Glutamatergic neuron (in vitro differentiated cells): Measurements from ENCODE around the gene MKLN1. TPM values are rescaled to one million over a fixed set of nuclear protein-coding genes. Genes with fewer than 3 reads are reported as not detected.
A peak's percentile ranks its signal among the peaks of the same experiment; 100 is the strongest.

ENCODE experiments used
- DNase-seq: peaks from one replicate; pipeline ENCODE4 v3.0.0; 2022
- H3K27ac Mint-ChIP-seq: one replicate; pipeline ENCODE4 v1.8.0; 2020; ENCODE audit warnings: mild to moderate bottlenecking, mixed read lengths, inconsistent platforms; ENCODE audit not compliant: unreplicated experiment
- H3K27me3 Mint-ChIP-seq: one replicate; pipeline ENCODE4 v1.8.0; 2020; ENCODE audit warnings: mild to moderate bottlenecking, moderate library complexity, mixed read lengths, inconsistent platforms; ENCODE audit not compliant: unreplicated experiment
- H3K36me3 Mint-ChIP-seq: one replicate; pipeline ENCODE4 v1.8.0; 2020; ENCODE audit warnings: mild to moderate bottlenecking, mixed read lengths, inconsistent platforms; ENCODE audit not compliant: unreplicated experiment
- H3K4me1 Mint-ChIP-seq: one replicate; pipeline ENCODE4 v1.8.0; 2020; ENCODE audit warnings: mild to moderate bottlenecking, low read depth, mixed read lengths, inconsistent platforms; ENCODE audit not compliant: unreplicated experiment
- H3K4me3 Mint-ChIP-seq: one replicate; pipeline ENCODE4 v1.8.0; 2020; ENCODE audit warnings: mild to moderate bottlenecking, mixed read lengths, inconsistent platforms; ENCODE audit not compliant: unreplicated experiment
- H3K9me3 Mint-ChIP-seq: one replicate; pipeline ENCODE4 v1.8.0; 2020; ENCODE audit warnings: mild to moderate bottlenecking, moderate library complexity, mixed read lengths, inconsistent platforms; ENCODE audit not compliant: unreplicated experiment
- total RNA-seq: library from RNA; stranded (reverse); fragmentation: NEBNext Ultra II Directional; extraction: Animal tissue kit (Norgen Biotek cat#: 25700); gene quantifications from one replicate; pipeline ENCODE4 v1.2.1, GENCODE V29; 2021; ENCODE audit not compliant: unreplicated experiment
- TF ChIP-seq, protein P1 (sequence below): fragments of 200-600 bp; sonication (generic); IDR thresholded peaks from one replicate; pipeline ENCODE4 v1.5.0; 2021; ENCODE audit not compliant: partially characterized antibody, unreplicated experiment

The MKLN1 gene
- total RNA-seq, 1 donor from 2014 or later = 36.7 TPM

DNA sequence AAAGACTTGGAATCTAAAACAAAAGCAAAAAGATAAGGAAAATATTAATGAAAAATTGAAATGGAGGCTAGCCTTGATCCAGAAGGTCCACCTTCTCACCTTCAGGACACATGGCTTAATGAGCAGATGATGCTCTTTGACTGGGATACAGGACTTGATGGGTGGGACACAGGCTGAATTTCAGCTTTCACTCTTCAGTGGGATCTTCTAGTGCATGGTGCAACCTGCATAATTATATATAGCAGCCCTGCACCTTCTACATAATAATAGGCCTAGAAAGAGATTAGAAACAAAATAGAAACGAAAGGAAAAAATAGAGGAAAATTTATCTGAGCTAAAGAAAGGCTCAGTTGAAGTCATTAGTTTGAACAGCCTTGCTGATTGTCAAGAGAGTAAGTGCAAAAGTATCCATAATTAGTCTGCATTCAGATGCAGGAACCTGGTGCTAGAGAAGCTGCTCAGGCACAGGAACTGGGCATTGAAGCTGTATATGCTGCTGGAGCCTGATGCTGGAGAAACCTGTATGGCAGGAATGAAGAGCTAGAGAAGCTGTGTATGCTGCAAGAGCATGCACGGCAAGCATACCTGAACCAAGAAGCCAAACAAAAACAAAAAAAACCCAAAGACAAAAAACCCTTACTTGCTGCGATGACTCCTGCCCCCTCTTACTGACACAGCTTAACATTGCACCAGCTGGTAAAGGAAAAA is 19.4 kb downstream of the MKLN1 start:
- Mint-ChIP-seq H3K4me3 (peak overlapping the region; percentile 35), H3K9me3 (no peaks in the 10 kb centered on the region), H3K27ac (peak overlapping the region; percentile 60), H3K36me3 (no peaks in the 10 kb centered on the region), H3K27me3 (peaks cover 2% of the 10 kb centered on the region), H3K4me1 (peaks cover 17% of the 10 kb centered on the region)
- TF ChIP-seq, protein P1, sequence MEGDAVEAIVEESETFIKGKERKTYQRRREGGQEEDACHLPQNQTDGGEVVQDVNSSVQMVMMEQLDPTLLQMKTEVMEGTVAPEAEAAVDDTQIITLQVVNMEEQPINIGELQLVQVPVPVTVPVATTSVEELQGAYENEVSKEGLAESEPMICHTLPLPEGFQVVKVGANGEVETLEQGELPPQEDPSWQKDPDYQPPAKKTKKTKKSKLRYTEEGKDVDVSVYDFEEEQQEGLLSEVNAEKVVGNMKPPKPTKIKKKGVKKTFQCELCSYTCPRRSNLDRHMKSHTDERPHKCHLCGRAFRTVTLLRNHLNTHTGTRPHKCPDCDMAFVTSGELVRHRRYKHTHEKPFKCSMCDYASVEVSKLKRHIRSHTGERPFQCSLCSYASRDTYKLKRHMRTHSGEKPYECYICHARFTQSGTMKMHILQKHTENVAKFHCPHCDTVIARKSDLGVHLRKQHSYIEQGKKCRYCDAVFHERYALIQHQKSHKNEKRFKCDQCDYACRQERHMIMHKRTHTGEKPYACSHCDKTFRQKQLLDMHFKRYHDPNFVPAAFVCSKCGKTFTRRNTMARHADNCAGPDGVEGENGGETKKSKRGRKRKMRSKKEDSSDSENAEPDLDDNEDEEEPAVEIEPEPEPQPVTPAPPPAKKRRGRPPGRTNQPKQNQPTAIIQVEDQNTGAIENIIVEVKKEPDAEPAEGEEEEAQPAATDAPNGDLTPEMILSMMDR = no peak
- no peak for DNase-seq

DNA sequence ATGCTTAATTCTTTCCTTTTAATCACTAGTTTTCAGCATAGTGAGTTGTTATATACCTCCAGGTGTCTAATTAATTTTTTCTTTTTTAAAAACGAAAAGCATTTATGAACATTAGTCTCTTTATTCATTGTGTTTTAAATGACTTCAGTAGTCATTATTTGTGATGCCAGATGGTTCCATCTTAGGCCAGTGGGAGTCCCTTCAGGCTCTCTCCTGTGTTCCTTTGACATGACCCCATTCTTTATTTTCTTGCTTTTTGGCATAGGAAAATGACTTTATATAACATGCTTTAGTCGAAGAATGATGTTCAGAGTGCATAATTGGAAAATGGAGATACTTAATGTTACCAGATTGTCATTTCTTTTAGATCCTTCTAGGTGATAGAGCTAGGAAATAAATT is 24.4 kb downstream of the MKLN1 start:
- Mint-ChIP-seq H3K4me3 (no peak overlapping the region), H3K9me3 (no peaks in the 10 kb centered on the region), H3K27me3 (peaks cover 2% of the 10 kb centered on the region), H3K4me1 (peaks cover 33% of the 10 kb centered on the region), H3K36me3 (no peaks in the 10 kb centered on the region), H3K27ac (peak overlapping the region; percentile 89)
- TF ChIP-seq, protein P1 = no peak
- DNase-seq = no peak

DNA sequence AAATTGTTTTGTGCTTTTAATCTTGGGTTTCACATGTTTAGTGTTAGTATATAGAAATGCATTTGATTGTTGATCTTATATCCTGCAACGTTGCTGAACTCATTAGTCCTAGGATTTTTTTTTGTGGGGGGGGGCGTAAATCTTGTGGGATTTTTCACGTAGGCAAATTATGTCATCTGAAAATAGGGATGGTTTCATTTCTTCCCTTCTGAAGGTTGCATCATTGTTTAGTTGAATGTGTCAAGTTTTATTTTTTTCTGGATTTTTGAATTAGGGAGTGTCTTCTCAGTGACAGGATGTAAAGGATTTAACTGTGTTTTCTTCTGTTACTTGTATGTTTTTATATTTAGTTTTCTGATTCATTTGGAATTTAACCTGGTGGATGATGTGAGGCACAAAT is 26.7 kb downstream of the MKLN1 start:
- Mint-ChIP-seq H3K27ac (peak overlapping the region; percentile 78), H3K36me3 (no peaks in the 10 kb centered on the region), H3K27me3 (no peaks in the 10 kb centered on the region), H3K9me3 (no peaks in the 10 kb centered on the region), H3K4me1 (peaks cover 40% of the 10 kb centered on the region), H3K4me3 (peak overlapping the region; percentile 53)
- DNase-seq = no peak
- TF ChIP-seq, protein P1 = no peak

DNA sequence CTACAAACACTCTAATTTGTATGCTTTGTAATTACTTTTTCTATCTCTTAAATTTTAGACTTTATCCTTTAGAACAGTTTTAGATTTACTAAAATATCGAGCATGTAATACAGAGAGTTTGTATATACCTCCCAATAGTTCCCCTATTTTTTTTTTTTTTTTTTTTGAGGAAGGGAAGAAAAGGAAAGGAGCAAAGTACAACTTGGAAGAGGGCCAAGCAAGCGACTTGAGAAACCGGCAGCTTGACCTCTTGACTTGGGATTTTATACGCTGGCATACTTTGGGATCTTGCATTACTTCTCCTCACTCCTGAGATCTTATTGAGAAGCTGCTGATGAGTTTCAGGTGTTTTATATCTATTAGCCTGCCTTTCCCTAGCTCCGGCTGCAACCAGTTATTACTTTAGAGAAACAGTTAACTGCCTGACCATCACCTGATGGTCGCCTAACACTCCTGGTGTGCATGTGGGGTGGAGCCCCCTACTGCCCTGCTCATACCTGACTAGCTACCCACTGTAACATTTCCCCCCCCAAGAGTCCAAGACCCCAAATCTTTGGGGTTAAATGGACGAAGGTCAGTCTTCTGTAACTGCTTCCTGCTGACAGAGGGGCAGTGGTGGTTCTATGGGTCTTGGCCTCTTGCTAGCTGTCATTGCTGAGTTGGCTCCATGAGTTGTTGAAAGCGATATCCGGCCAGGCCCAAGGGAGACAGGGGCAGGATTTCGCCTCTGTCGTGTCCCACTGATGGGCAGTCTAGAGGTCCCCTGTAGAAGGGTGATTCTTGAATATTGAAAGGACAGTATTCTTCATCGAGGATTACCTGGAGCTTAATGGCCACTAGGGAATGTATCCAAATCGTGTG is 28.5 kb downstream of the MKLN1 start:
- no peak for DNase-seq
- H3K27ac Mint-ChIP-seq = no peak overlapping the region
- no peaks in the 10 kb centered on the region for H3K9me3 Mint-ChIP-seq
- H3K27me3 Mint-ChIP-seq = no peaks in the 10 kb centered on the region
- H3K4me3 Mint-ChIP-seq = no peak overlapping the region
- peaks cover 50% of the 10 kb centered on the region for H3K4me1 Mint-ChIP-seq
- TF ChIP-seq, protein P1 = no peak
- H3K36me3 Mint-ChIP-seq = no peaks in the 10 kb centered on the region

DNA sequence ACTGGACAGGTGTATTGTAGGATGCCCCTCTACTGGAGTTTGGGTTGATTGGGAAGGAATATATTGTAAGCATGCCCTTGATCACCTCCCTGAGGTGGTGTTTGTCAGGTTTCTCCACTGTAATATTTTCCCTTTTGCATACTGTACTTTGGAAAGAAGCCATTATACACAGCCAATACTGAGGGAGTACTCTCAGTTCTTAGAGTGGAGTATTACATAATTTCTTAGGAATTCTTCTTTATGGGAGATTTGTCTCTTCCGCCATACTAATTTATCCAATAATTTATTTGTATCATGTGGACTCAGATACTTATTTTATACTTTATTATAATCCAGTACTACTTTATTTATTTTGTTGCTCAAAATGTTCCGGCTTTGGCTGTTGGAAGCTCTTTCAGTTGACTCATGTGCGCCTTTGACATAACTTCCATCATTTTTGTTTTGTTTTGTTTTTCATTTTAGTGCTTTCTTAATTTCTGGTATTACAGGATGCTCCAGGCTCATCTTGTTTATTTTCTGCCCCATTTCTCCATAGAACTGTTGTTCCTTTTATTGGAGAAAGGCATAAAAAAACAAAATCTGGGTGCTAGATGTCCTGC is 29.7 kb downstream of the MKLN1 start:
- peaks cover 52% of the 10 kb centered on the region for H3K4me1 Mint-ChIP-seq
- no peaks in the 10 kb centered on the region for H3K36me3 Mint-ChIP-seq
- DNase-seq = no peak
- no peak overlapping the region for H3K4me3 Mint-ChIP-seq
- TF ChIP-seq, protein P1 = no peak
- H3K9me3 Mint-ChIP-seq = no peaks in the 10 kb centered on the region
- H3K27ac Mint-ChIP-seq = no peak overlapping the region
- H3K27me3 Mint-ChIP-seq = no peaks in the 10 kb centered on the region
